ENCODE data around the gene FEZ2. TPM values are rescaled to one million over a fixed set of nuclear protein-coding genes. Genes with fewer than 3 reads are reported as not detected.

FEZ2 gene
- total RNA-seq, 1 experiment from 2014 or later, result 51.1 TPM

GRCh38 chr2:36570416-36570815 lies 27.6 kb downstream of the FEZ2 start:
- no peak for ATAC-seq
- Histone ChIP-seq H3K27ac (ENCODE audit: low read length) (peak overlapping the region; percentile 99), H3K27me3 (ENCODE audit: control insufficient read depth, insufficient read depth, low read length) (no peaks in the 10 kb centered on the region), H3K36me3 (ENCODE audit: control insufficient read depth, insufficient read depth, low read length) (peaks cover 7% of the 10 kb centered on the region; the same call in 1 of the 2 replicates), H3K4me3 (ENCODE audit: low read depth in 2 of 2, low read length in 2 of 2) (no peak overlapping the region), H3K4me1 (ENCODE audit: control insufficient read depth, insufficient read depth, low read length) (peaks cover 58% of the 10 kb centered on the region), H3K9me3 (ENCODE audit: control insufficient read depth, insufficient read depth, low read depth, low read length) (no peaks in the 10 kb centered on the region)
- TF ChIP-seq POLR2AphosphoS5 (IDR thresholded peaks at IDR 0.05; ENCODE audit: low read depth, low read length), result no peak
- no peak for TF ChIP-seq CTCF (IDR thresholded peaks at IDR 0.05)
- no peak for TF ChIP-seq SIN3A (IDR thresholded peaks at IDR 0.05; ENCODE audit: borderline replicate concordance, insufficient read depth, low read depth, low read length)
- TF ChIP-seq TCF7L2 (IDR thresholded peaks at IDR 0.05; ENCODE audit: low read depth, low read length), result no peak
- TF ChIP-seq, protein P1, sequence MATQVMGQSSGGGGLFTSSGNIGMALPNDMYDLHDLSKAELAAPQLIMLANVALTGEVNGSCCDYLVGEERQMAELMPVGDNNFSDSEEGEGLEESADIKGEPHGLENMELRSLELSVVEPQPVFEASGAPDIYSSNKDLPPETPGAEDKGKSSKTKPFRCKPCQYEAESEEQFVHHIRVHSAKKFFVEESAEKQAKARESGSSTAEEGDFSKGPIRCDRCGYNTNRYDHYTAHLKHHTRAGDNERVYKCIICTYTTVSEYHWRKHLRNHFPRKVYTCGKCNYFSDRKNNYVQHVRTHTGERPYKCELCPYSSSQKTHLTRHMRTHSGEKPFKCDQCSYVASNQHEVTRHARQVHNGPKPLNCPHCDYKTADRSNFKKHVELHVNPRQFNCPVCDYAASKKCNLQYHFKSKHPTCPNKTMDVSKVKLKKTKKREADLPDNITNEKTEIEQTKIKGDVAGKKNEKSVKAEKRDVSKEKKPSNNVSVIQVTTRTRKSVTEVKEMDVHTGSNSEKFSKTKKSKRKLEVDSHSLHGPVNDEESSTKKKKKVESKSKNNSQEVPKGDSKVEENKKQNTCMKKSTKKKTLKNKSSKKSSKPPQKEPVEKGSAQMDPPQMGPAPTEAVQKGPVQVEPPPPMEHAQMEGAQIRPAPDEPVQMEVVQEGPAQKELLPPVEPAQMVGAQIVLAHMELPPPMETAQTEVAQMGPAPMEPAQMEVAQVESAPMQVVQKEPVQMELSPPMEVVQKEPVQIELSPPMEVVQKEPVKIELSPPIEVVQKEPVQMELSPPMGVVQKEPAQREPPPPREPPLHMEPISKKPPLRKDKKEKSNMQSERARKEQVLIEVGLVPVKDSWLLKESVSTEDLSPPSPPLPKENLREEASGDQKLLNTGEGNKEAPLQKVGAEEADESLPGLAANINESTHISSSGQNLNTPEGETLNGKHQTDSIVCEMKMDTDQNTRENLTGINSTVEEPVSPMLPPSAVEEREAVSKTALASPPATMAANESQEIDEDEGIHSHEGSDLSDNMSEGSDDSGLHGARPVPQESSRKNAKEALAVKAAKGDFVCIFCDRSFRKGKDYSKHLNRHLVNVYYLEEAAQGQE (IDR thresholded peaks at IDR 0.05; ENCODE audit: insufficient read depth in 1 of 2, low read depth in 2 of 2, low read length in 1 of 2), result no peak
- no peak for DNase-seq (ENCODE audit: low read depth, low spot score)
- BruUV-seq (replicated peaks), result no TSS peak
- POLR2A ChIA-PET, result interaction anchor here (0.8 kb wide), 1 partner anchor 12 kb away, joined by 3 read pairs; no protein-coding TSS in a partner anchor
- CTCF ChIA-PET, result no interaction called here
- in situ Hi-C loops (cut with HindIII; ENCODE audit: low pct_unique_long_range_greater_than_20kb, low sequenced_read_pairs), result no loop called here
- intact Hi-C loops (cut with micrococcal nuclease; ENCODE audit: unreplicated experiment), result no loop called here

DNA sequence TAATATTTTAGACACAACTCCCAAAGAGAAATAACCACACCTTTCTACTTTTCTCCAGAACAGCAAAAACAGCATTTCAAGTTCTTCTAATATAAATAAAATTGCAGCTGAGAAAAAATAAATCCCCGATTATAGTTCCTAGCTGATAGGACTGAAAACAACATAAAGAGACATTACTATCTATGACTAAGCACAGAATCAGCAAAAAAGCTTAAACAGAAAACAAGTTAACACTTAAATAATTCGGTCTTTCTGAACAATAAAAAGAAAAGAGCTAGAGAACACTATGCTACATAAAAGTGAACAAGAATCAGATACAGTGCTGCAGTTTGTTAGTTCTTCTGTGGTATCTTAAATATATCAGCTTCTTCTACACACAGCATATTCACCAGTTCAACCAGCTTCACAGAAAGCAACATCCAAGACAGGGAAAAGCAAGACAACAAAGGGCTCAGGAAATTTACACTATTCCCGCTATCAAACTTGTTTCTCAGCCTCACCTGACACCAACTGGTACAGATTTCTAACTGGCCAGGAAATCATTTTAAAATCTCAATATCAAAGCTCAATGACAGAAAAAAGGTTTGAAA lies 28.6 kb downstream of the FEZ2 start:
- H3K4me1 ChIP-seq (ENCODE audit: control insufficient read depth, insufficient read depth, low read length), result peaks cover 66% of the 10 kb centered on the region
- peak; percentile 32 for ATAC-seq
- POLR2A ChIA-PET, result interaction anchor here (0.8 kb wide), 1 partner anchor 11 kb away, joined by 3 read pairs; no protein-coding TSS in a partner anchor

More for the DNA sequence above, 28.6 kb downstream of the FEZ2 start:
- TSS peak; percentile 28 for BruUV-seq (replicated peaks)
- DNase-seq (ENCODE audit: low read depth, low spot score), result no peak
- in situ Hi-C loops (cut with HindIII; ENCODE audit: low pct_unique_long_range_greater_than_20kb, low sequenced_read_pairs) (no loop called here), intact Hi-C loops (cut with micrococcal nuclease; ENCODE audit: unreplicated experiment) (loop anchor here (10.0 kb wide), 1 partner anchor 215 kb away; no protein-coding TSS in a partner anchor)
- Histone ChIP-seq H3K4me3 (ENCODE audit: low read depth in 2 of 2, low read length in 2 of 2) (peak overlapping the region in 1 of 2 experiments; percentile 35; a peak in 2 of 4 replicates), H3K27me3 (ENCODE audit: control insufficient read depth, insufficient read depth, low read length) (no peaks in the 10 kb centered on the region), H3K36me3 (ENCODE audit: control insufficient read depth, insufficient read depth, low read length) (peaks cover 7% of the 10 kb centered on the region; the same call in 1 of the 2 replicates), H3K9me3 (ENCODE audit: control insufficient read depth, insufficient read depth, low read depth, low read length) (no peaks in the 10 kb centered on the region), H3K27ac (ENCODE audit: low read length) (peak overlapping the region; percentile 99)
- CTCF ChIA-PET, result interaction anchor here (0.6 to 0.7 kb wide), 3 partner anchors 99 to 582 kb away, joined by 3 to 4 read pairs (median 3); no protein-coding TSS in a partner anchor
- no peak for TF ChIP-seq TCF7L2 (IDR thresholded peaks at IDR 0.05; ENCODE audit: low read depth, low read length)
- no peak for TF ChIP-seq CTCF (IDR thresholded peaks at IDR 0.05)
- TF ChIP-seq SIN3A (IDR thresholded peaks at IDR 0.05; ENCODE audit: borderline replicate concordance, insufficient read depth, low read depth, low read length), result no peak
- TF ChIP-seq, protein P1 (IDR thresholded peaks at IDR 0.05; ENCODE audit: insufficient read depth in 1 of 2, low read depth in 2 of 2, low read length in 1 of 2), result no peak
- TF ChIP-seq POLR2AphosphoS5 (IDR thresholded peaks at IDR 0.05; ENCODE audit: low read depth, low read length), result no peak

Data from Panc1 (cell line).